ENCODE measurements around the gene RAD18.

GRCh38 chr3:8842293-8842692 lies 121.0 kb downstream of the RAD18 start:
- TF ChIP-seq CTCF (IDR thresholded peaks at IDR 0.05) (no peak), EZH2 (IDR thresholded peaks at IDR 0.05; ENCODE audit: borderline replicate concordance, insufficient read depth, low read depth, low read length, poor library complexity, severe bottlenecking) (no peak)
